CD4-positive, CD25-positive, alpha-beta regulatory T cell (primary cell): ENCODE results near the gene PPP2R3A. TPM values are rescaled to one million over a fixed set of nuclear protein-coding genes. Genes with fewer than 3 reads are reported as not detected.

Source experiments
- polyA plus RNA-seq, 4 donors: library from polyadenylated mRNA; unstranded; fragments of 300-500 nt; fragmentation: Illumina TruSeq; gene quantifications; one replicate each; pipeline ENCODE4 v1.2.3, GENCODE V29; 2021
- total RNA-seq: library from RNA; stranded (reverse); gene quantifications from one replicate; pipeline ENCODE4 v1.2.3, GENCODE V29; 2022

Gene PPP2R3A
- total and polyA plus RNA-seq, 5 donors from 2014 or later = 0.03 to 0.27 (median 0.14) TPM

Other genes starting within 250 kb of the PPP2R3A start
- 146 TPM for gene MSL2, start 230.6 kb downstream of the PPP2R3A start, total RNA-seq
- gene MSL2, start 230.6 kb downstream of the PPP2R3A start, polyA plus RNA-seq = 10 to 100 TPM; 31.2 to 52.1 (median 35.4) TPM